Measurements from ENCODE around the gene MS4A1.
"Not testable (repeated sequence)": the region's sequence is repeated elsewhere in the genome, so short reads cannot be mapped to it uniquely, and the experiment has no call there.

GRCh38 chr11:60451185-60451584, 4.5 kb upstream of the MS4A1 start:
- TF ChIP-seq REST (IDR thresholded peaks at IDR 0.05; ENCODE audit: insufficient replicate concordance, low read depth); CTCF (IDR thresholded peaks at IDR 0.05; ENCODE audit: insufficient read depth, low read length); POLR2AphosphoS5 (IDR thresholded peaks at IDR 0.05; ENCODE audit: low read depth): not testable (repeated sequence)

Data from HL-60 (cell line).